KMS-11 (cell line): ENCODE data around the gene VPREB1.

ENCODE experiments used
- H2AFZ ChIP-seq: fragments of 200-600 bp; sonication (generic); 2 replicates; pipeline ENCODE4 v1.6.1; 2016; ENCODE audit warnings: antibody characterized with exemption, mixed run types, low read depth
- H3K27ac ChIP-seq: fragments of 200-600 bp; sonication (generic); 2 replicates; pipeline ENCODE4 v1.6.1; 2016; ENCODE audit warnings: mild to moderate bottlenecking, mixed run types
- H3K27me3 ChIP-seq: fragments of 200-600 bp; sonication (generic); 2 replicates; pipeline ENCODE4 v1.6.1; 2017; ENCODE audit warnings: mild to moderate bottlenecking, low read depth, mixed run types, moderate library complexity; ENCODE audit not compliant: insufficient read depth
- H3K36me3 ChIP-seq: fragments of 200-600 bp; sonication (generic); 2 replicates; pipeline ENCODE4 v1.6.1; 2017; ENCODE audit warnings: mild to moderate bottlenecking, mixed run types; ENCODE audit not compliant: insufficient read depth
- H3K4me1 ChIP-seq: fragments of 200-600 bp; sonication (generic); 2 replicates; pipeline ENCODE4 v1.6.1; 2016; ENCODE audit warnings: mild to moderate bottlenecking, low read depth, mixed run types; ENCODE audit not compliant: poor library complexity, severe bottlenecking
- H3K4me2 ChIP-seq: fragments of 200-600 bp; sonication (generic); 2 replicates; pipeline ENCODE4 v1.7.0; 2016; ENCODE audit warnings: mild to moderate bottlenecking, mixed run types
- H3K4me3 ChIP-seq: fragments of 200-600 bp; sonication (generic); IDR thresholded peaks from 2 replicates; pipeline ENCODE4 v1.6.1; 2017; ENCODE audit warnings: low read depth, low read length, mixed read lengths; ENCODE audit not compliant: insufficient read depth
- H3K79me2 ChIP-seq: fragments of 200-600 bp; sonication (generic); 2 replicates; pipeline ENCODE4 v1.6.1; 2016; ENCODE audit warnings: low read depth, mixed run types; ENCODE audit not compliant: insufficient read depth
- H3K9ac ChIP-seq: fragments of 200-600 bp; sonication (generic); 2 replicates; pipeline ENCODE4 v1.6.1; 2016; ENCODE audit warnings: mild to moderate bottlenecking, mixed run types
- H4K20me1 ChIP-seq: fragments of 200-600 bp; sonication (generic); 2 replicates; pipeline ENCODE4 v1.6.1; 2016; ENCODE audit warnings: mild to moderate bottlenecking, mixed run types; ENCODE audit not compliant: insufficient read depth
- CTCF ChIP-seq: fragments of 200-600 bp; sonication (generic); conservative IDR thresholded peaks from 2 replicates; pipeline ENCODE4 v1.6.1; 2017; ENCODE audit warnings: low read depth, mild to moderate bottlenecking, antibody characterized with exemption, low read length, moderate library complexity, mixed read lengths

Gene VPREB1

GRCh38 chr22:22200569-22201184 is 43.9 kb upstream of the VPREB1 start:
- Histone ChIP-seq H3K4me1 (peaks cover 11% of the 10 kb centered on the region), H3K36me3 (no peaks in the 10 kb centered on the region), H3K4me2 (no peak overlapping the region), H2AFZ (no peak overlapping the region), H4K20me1 (no peaks in the 10 kb centered on the region), H3K4me3 (no peak overlapping the region), H3K27me3 (no peaks in the 10 kb centered on the region), H3K27ac (no peak overlapping the region), H3K79me2 (no peaks in the 10 kb centered on the region), H3K9ac (no peak overlapping the region)
- TF ChIP-seq CTCF = no peak

- TF ChIP-seq CTCF = peak; percentile 39
- H3K4me2 ChIP-seq = no peak overlapping the region
- H3K36me3 ChIP-seq = no peaks in the 10 kb centered on the region
- no peaks in the 10 kb centered on the region for H4K20me1 ChIP-seq
- H3K27me3 ChIP-seq = no peaks in the 10 kb centered on the region
- H3K4me3 ChIP-seq = no peak overlapping the region
- no peak overlapping the region for H3K27ac ChIP-seq
- H2AFZ ChIP-seq = no peak overlapping the region
- no peak overlapping the region for H3K9ac ChIP-seq
- H3K4me1 ChIP-seq = peaks cover 4% of the 10 kb centered on the region
- H3K79me2 ChIP-seq = no peaks in the 10 kb centered on the region
Measured at GRCh38 chr22:22201185-22201929, 43.2 kb upstream of the VPREB1 start.

GRCh38 chr22:22201930-22202343 is 42.6 kb upstream of the VPREB1 start:
- H2AFZ ChIP-seq = no peak overlapping the region
- H3K9ac ChIP-seq = no peak overlapping the region
- no peaks in the 10 kb centered on the region for H3K27me3 ChIP-seq

More at GRCh38 chr22:22201930-22202343, 42.6 kb upstream of the VPREB1 start:
- H3K4me1 ChIP-seq = peaks cover 3% of the 10 kb centered on the region
- no peaks in the 10 kb centered on the region for H3K79me2 ChIP-seq
- H3K4me3 ChIP-seq = no peak overlapping the region
- no peak for TF ChIP-seq CTCF
- H3K27ac ChIP-seq = no peak overlapping the region
- H3K4me2 ChIP-seq = no peak overlapping the region
- no peaks in the 10 kb centered on the region for H3K36me3 ChIP-seq
- H4K20me1 ChIP-seq = no peaks in the 10 kb centered on the region
